Progenitor cell of endocrine pancreas (in vitro differentiated cells): ENCODE measurements around the gene RBSN. TPM values are rescaled to one million over a fixed set of nuclear protein-coding genes. Genes with fewer than 3 reads are reported as not detected.

Source experiments
- DNase-seq: peaks from one replicate; pipeline ENCODE4 v3.0.0; 2021; ENCODE audit warnings: low spot score; ENCODE audit not compliant: unreplicated experiment
- H3K27ac Mint-ChIP-seq: 2 replicates; pipeline ENCODE4 v1.8.0; 2021; ENCODE audit warnings: mild to moderate bottlenecking, moderate library complexity, mixed read lengths
- H3K27me3 Mint-ChIP-seq: 2 replicates; pipeline ENCODE4 v1.8.0; 2021; ENCODE audit warnings: mixed read lengths
- H3K36me3 Mint-ChIP-seq: 2 replicates; pipeline ENCODE4 v1.8.0; 2022; ENCODE audit warnings: mixed read lengths; ENCODE audit not compliant: insufficient read depth
- H3K4me1 Mint-ChIP-seq: 2 replicates; pipeline ENCODE4 v1.8.0; 2021; ENCODE audit warnings: low read depth, mixed read lengths
- H3K4me3 Mint-ChIP-seq: 2 replicates; pipeline ENCODE4 v1.8.0; 2021; ENCODE audit warnings: low read depth, mild to moderate bottlenecking, moderate library complexity, mixed read lengths
- H3K9me3 Mint-ChIP-seq: 2 replicates; pipeline ENCODE4 v1.8.0; 2021; ENCODE audit warnings: low read depth, mixed read lengths
- total RNA-seq: library from RNA; stranded (reverse); gene quantifications from 2 replicates; pipeline ENCODE4 v1.2.1, GENCODE V29; 2021
- TF ChIP-seq, protein P1 (sequence below): fragments of 200-600 bp; sonication (generic); IDR thresholded peaks from one replicate; pipeline ENCODE4 v1.5.0; 2021; ENCODE audit warnings: antibody characterized with exemption, mild to moderate bottlenecking; ENCODE audit not compliant: unreplicated experiment

RBSN gene
- total RNA-seq, 1 donor from 2014 or later, result 26.2 TPM

DNA sequence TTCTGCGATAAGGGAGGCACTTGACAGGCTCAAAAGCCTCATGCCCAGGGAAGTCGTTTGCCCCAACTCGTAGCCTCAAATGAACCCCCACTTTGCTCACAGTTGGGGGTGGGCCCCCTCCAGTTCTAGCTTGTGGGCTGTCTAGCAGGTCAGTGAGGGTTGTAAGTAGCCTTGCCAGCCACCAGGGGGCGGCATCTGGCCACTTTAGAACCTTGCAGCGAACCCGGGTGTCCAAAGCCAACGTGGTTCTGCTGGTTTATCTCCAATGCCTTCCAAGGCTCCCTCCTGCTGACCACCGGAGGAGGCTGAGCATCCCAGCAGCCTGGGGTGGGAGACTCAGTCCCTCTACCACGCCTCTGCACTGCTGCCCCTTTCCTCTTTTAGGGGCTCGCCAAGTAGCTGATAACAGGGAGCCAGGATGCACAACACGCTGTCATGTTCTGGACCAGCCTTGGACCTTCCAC, 9.2 kb upstream of the RBSN start:
- Mint-ChIP-seq H3K4me3 (no peak overlapping the region), H3K27me3 (peaks cover 3% of the 10 kb centered on the region), H3K4me1 (peaks cover 5% of the 10 kb centered on the region), H3K36me3 (no peaks in the 10 kb centered on the region), H3K27ac (no peak overlapping the region), H3K9me3 (no peaks in the 10 kb centered on the region)
- DNase-seq, result peak; percentile 64
- TF ChIP-seq, protein P1, sequence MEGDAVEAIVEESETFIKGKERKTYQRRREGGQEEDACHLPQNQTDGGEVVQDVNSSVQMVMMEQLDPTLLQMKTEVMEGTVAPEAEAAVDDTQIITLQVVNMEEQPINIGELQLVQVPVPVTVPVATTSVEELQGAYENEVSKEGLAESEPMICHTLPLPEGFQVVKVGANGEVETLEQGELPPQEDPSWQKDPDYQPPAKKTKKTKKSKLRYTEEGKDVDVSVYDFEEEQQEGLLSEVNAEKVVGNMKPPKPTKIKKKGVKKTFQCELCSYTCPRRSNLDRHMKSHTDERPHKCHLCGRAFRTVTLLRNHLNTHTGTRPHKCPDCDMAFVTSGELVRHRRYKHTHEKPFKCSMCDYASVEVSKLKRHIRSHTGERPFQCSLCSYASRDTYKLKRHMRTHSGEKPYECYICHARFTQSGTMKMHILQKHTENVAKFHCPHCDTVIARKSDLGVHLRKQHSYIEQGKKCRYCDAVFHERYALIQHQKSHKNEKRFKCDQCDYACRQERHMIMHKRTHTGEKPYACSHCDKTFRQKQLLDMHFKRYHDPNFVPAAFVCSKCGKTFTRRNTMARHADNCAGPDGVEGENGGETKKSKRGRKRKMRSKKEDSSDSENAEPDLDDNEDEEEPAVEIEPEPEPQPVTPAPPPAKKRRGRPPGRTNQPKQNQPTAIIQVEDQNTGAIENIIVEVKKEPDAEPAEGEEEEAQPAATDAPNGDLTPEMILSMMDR, result peak; percentile 93

DNA sequence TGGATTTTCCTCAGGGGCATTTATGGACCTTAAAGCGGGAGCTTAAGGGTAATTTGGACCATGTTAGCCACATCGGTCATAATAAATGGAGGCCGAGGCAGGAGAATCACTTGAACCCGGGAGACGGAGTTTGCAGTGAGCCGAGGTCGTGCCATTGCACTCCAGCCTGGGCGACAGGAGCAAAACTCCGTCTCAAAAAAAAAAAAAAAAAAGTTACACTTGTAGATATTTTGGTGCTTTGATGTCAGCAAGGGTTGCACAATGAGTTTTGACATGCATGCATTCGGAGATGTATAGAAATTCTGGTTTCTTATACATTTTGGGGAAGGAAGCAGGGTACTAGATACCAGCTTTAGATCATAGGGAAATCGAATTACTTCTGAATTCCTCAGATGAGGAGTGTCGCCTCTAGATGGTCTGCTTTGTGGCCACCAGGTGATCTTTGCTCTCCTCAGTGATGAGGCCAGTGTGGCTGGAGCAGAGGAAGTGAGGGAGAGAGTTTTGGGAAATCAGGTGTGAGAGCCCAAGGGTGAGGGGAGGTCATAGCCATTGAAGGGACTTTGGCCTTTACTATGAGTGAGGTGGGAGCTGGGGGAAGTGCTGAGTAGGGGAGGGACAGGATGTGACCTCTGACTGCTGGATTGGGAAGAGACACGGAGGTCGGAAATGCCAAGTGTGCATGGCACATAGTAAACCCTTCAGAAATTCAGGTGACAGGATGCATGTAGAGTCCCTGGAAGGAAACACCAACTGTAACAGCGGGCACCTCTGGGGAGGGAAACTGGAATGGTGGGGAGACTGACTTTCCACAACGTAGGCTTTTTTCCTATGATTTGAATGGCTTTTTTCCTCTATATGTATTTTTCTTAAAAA, 8.4 kb upstream of the RBSN start:
- Mint-ChIP-seq H3K27me3 (peaks cover 3% of the 10 kb centered on the region), H3K4me3 (no peak overlapping the region), H3K9me3 (no peaks in the 10 kb centered on the region), H3K27ac (no peak overlapping the region), H3K4me1 (peaks cover 8% of the 10 kb centered on the region), H3K36me3 (no peaks in the 10 kb centered on the region)
- DNase-seq, result no peak
- TF ChIP-seq, protein P1, result no peak

DNA sequence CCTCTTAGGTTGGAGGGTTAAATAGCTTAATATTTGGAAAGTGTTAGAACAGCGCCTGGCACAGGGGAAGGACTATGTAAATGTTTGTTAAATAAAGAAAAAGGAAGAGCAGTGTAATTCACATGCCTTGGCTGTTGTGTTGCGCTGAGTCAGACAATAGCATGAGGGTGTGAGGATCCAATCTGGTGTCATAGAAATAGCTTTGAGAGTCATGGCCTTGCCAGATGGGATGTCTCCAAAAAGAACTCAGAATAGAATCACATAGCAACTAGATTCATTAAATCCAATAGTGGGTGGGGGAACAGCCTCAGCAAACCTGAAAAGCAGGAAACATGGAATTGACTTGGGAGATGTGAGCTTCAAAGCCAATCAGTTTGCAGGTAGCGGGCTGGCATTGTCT, 3.9 kb upstream of the RBSN start:
- no peaks in the 10 kb centered on the region for H3K27me3 Mint-ChIP-seq

GRCh38 chr3:15102256-15102655, 3.3 kb upstream of the RBSN start:
- no peak overlapping the region for H3K27ac Mint-ChIP-seq
- H3K27me3 Mint-ChIP-seq, result no peaks in the 10 kb centered on the region
- H3K4me3 Mint-ChIP-seq, result no peak overlapping the region
- TF ChIP-seq, protein P1, result no peak
- peaks cover 12% of the 10 kb centered on the region for H3K4me1 Mint-ChIP-seq
- no peaks in the 10 kb centered on the region for H3K36me3 Mint-ChIP-seq
- no peaks in the 10 kb centered on the region for H3K9me3 Mint-ChIP-seq
- no peak for DNase-seq

More for the DNA sequence above, 3.9 kb upstream of the RBSN start:
- Mint-ChIP-seq H3K9me3 (no peaks in the 10 kb centered on the region), H3K27ac (no peak overlapping the region), H3K36me3 (no peaks in the 10 kb centered on the region), H3K4me3 (no peak overlapping the region), H3K4me1 (peaks cover 11% of the 10 kb centered on the region)
- TF ChIP-seq, protein P1, result no peak
- DNase-seq, result no peak

GRCh38 chr3:15099364-15100098, 583 bp upstream of the RBSN start:
- peaks cover 12% of the 10 kb centered on the region for H3K4me1 Mint-ChIP-seq
- TF ChIP-seq, protein P1, result no peak
- peak overlapping the region; percentile 93 for H3K4me3 Mint-ChIP-seq
- peak overlapping the region; percentile 91 for H3K27ac Mint-ChIP-seq
- no peaks in the 10 kb centered on the region for H3K9me3 Mint-ChIP-seq
- no peak for DNase-seq
- H3K27me3 Mint-ChIP-seq, result no peaks in the 10 kb centered on the region
- no peaks in the 10 kb centered on the region for H3K36me3 Mint-ChIP-seq
